WTC11 (cell line): ENCODE measurements around the gene GPR158. TPM values are rescaled to one million over a fixed set of nuclear protein-coding genes. Genes with fewer than 3 reads are reported as not detected.

Source experiments
- ATAC-seq: fragments of 200-7000 bp; cut with Tn5 transposase; 2 replicates; pipeline ENCODE4 v1.10.0; 2021; ENCODE audit warnings: mild to moderate bottlenecking, moderate library complexity
- CTCF ChIA-PET: fragments of 300-600 bp; sonication (Branson Sonifier 250); formaldehyde crosslinking; loops from one replicate; lab custom pipeline; 2021; ENCODE audit warnings: antibody characterized with exemption; lab: Charles Lee
- POLR2A ChIA-PET: fragments of 350-600 bp; sonication (Branson Sonifier 250); formaldehyde crosslinking; loops from one replicate; lab custom pipeline; 2021; ENCODE audit warnings: antibody characterized with exemption; lab: Charles Lee
- DNase-seq: peaks from one replicate; pipeline ENCODE4 v3.0.0; 2021; ENCODE audit warnings: low spot score
- H3K27ac Mint-ChIP-seq: 2 replicates; pipeline ENCODE4 v1.8.0; 2021; ENCODE audit warnings: mixed read lengths
- H3K27me3 Mint-ChIP-seq: 2 replicates; pipeline ENCODE4 v1.8.0; 2021; ENCODE audit warnings: low read depth, mild to moderate bottlenecking, moderate library complexity, mixed read lengths
- H3K36me3 Mint-ChIP-seq: 2 replicates; pipeline ENCODE4 v1.8.0; 2021; ENCODE audit warnings: mixed read lengths
- H3K4me1 Mint-ChIP-seq: 2 replicates; pipeline ENCODE4 v1.8.0; 2022; ENCODE audit warnings: mixed read lengths
- H3K4me3 Mint-ChIP-seq: 2 replicates; pipeline ENCODE4 v1.8.0; 2021; ENCODE audit warnings: mild to moderate bottlenecking, moderate library complexity, mixed read lengths
- H3K9me3 Mint-ChIP-seq: 2 replicates; pipeline ENCODE4 v1.8.0; 2021; ENCODE audit warnings: mixed read lengths
- CREB1 ChIP-seq: sonication (generic); formaldehyde crosslinking; IDR thresholded peaks from 2 replicates; pipeline ENCODE4 v1.8.0; 2023; ENCODE audit warnings: mild to moderate bottlenecking, missing genetic modification reagents
- ETV6 ChIP-seq: sonication (generic); formaldehyde crosslinking; IDR thresholded peaks from 2 replicates; pipeline ENCODE4 v1.8.1; 2022; ENCODE audit warnings: mild to moderate bottlenecking, missing genetic modification reagents
- GRHL2 ChIP-seq: fragments of 250-450 bp; sonication (Bioruptor Pico); IDR thresholded peaks from 2 replicates; pipeline ENCODE4 v1.8.0; 2022; ENCODE audit warnings: mild to moderate bottlenecking, moderate library complexity; ENCODE audit not compliant: insufficient replicate concordance, severe bottlenecking
- GTF2I ChIP-seq: fragments of 250-450 bp; sonication (Bioruptor Pico); conservative IDR thresholded peaks from 2 replicates; pipeline ENCODE4 v1.4.0; 2021; ENCODE audit warnings: mild to moderate bottlenecking
- JAZF1 ChIP-seq: fragments of 250-450 bp; sonication (Bioruptor Pico); IDR thresholded peaks from 2 replicates; pipeline ENCODE4 v1.9.0; 2021; ENCODE audit warnings: moderate library complexity, mild to moderate bottlenecking, inconsistent platforms
- JUN ChIP-seq: sonication (generic); formaldehyde crosslinking; IDR thresholded peaks from 2 replicates; pipeline ENCODE4 v1.8.0; 2023; ENCODE audit warnings: mild to moderate bottlenecking, missing genetic modification reagents
- NR3C1 ChIP-seq: sonication (generic); formaldehyde crosslinking; conservative IDR thresholded peaks from 2 replicates; pipeline ENCODE4 v1.8.1; 2023; ENCODE audit warnings: low read depth, mild to moderate bottlenecking, missing genetic modification reagents
- SMAD4 ChIP-seq: sonication (generic); formaldehyde crosslinking; IDR thresholded peaks from 2 replicates; pipeline ENCODE4 v1.8.0; 2022; ENCODE audit warnings: mild to moderate bottlenecking, missing genetic modification reagents
- ZBTB21 ChIP-seq: sonication (generic); formaldehyde crosslinking; IDR thresholded peaks from 2 replicates; pipeline ENCODE4 v1.8.1; 2023; ENCODE audit warnings: mild to moderate bottlenecking, missing genetic modification reagents, borderline replicate concordance
- ZNF317 ChIP-seq: sonication (generic); formaldehyde crosslinking; IDR thresholded peaks from 2 replicates; pipeline ENCODE4 v1.8.1; 2023; ENCODE audit warnings: low read depth, mild to moderate bottlenecking, moderate library complexity, missing genetic modification reagents, borderline replicate concordance
- ZNF396 ChIP-seq: fragments of 250-450 bp; sonication (Bioruptor Pico); IDR thresholded peaks from 2 replicates; pipeline ENCODE4 v1.8.0; 2021; ENCODE audit warnings: mild to moderate bottlenecking, moderate library complexity, borderline replicate concordance
- total RNA-seq: library from RNA; stranded (reverse); gene quantifications from 3 replicates; pipeline ENCODE4 v1.2.3, GENCODE V29; 2021
- TF ChIP-seq, protein P1 (sequence below): sonication (generic); formaldehyde crosslinking; IDR thresholded peaks from 2 replicates; pipeline ENCODE4 v1.8.0; 2022; ENCODE audit warnings: mild to moderate bottlenecking, missing genetic modification reagents
- TF ChIP-seq, protein P2 (sequence below): sonication (generic); formaldehyde crosslinking; IDR thresholded peaks from 2 replicates; pipeline ENCODE4 v1.8.1; 2023; ENCODE audit warnings: mild to moderate bottlenecking, missing genetic modification reagents
- TF ChIP-seq, protein P3 (sequence below): sonication (generic); formaldehyde crosslinking; IDR thresholded peaks from 2 replicates; pipeline ENCODE4 v1.8.0; 2022; ENCODE audit warnings: mild to moderate bottlenecking, missing genetic modification reagents
- TF ChIP-seq, protein P4 (sequence below): sonication (generic); formaldehyde crosslinking; IDR thresholded peaks from 2 replicates; pipeline ENCODE4 v1.8.1; 2023; ENCODE audit warnings: mild to moderate bottlenecking, missing genetic modification reagents
- TF ChIP-seq, protein P5 (sequence below): sonication (generic); formaldehyde crosslinking; IDR thresholded peaks from 2 replicates; pipeline ENCODE4 v1.8.1; 2022; ENCODE audit warnings: low read depth, missing genetic modification reagents, borderline replicate concordance
- TF ChIP-seq, protein P6 (sequence below): fragments of 250-450 bp; sonication (Bioruptor Pico); IDR thresholded peaks from 2 replicates; pipeline ENCODE4 v1.8.0; 2021; ENCODE audit warnings: mild to moderate bottlenecking

Gene GPR158
- total RNA-seq, 1 experiment from 2014 or later, result 0.63 TPM

DNA sequence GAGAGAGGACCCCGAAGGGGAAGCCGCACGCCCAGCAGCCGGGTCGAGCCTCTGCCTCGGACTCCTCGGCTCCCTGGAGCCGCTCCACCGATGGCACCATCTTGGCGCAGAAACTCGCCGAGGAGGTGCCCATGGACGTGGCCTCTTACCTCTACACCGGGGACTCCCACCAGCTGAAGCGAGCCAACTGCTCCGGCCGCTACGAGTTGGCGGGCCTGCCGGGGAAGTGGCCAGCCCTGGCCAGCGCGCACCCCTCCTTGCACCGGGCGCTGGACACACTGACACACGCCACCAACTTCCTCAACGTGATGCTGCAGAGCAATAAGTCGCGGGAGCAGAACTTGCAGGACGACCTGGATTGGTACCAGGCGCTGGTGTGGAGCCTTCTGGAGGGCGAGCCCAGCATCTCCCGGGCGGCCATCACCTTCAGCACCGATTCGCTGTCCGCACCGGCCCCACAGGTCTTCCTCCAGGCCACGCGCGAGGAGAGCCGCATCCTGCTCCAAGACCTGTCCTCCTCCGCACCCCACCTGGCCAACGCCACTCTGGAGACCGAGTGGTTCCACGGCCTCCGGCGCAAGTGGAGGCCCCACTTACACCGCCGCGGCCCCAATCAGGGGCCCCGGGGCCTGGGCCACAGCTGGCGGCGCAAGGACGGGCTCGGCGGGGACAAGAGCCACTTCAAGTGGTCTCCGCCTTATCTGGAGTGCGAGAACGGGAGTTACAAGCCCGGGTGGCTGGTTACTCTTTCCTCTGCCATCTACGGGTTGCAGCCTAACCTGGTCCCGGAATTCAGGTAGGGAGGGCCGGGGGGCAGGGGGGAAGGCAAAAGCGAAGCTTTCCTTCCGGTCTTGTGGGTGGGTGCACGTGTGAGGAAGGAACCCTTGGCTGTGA, 973 bp downstream of the GPR158 start (continued):
- TF ChIP-seq, protein P1, sequence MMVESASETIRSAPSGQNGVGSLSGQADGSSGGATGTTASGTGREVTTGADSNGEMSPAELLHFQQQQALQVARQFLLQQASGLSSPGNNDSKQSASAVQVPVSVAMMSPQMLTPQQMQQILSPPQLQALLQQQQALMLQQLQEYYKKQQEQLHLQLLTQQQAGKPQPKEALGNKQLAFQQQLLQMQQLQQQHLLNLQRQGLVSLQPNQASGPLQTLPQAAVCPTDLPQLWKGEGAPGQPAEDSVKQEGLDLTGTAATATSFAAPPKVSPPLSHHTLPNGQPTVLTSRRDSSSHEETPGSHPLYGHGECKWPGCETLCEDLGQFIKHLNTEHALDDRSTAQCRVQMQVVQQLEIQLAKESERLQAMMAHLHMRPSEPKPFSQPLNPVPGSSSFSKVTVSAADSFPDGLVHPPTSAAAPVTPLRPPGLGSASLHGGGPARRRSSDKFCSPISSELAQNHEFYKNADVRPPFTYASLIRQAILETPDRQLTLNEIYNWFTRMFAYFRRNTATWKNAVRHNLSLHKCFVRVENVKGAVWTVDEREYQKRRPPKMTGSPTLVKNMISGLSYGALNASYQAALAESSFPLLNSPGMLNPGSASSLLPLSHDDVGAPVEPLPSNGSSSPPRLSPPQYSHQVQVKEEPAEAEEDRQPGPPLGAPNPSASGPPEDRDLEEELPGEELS (CRISPR knock-in tag), result peak; percentile 52; the same call in 1 of the 2 replicates
- TF ChIP-seq, protein P2, sequence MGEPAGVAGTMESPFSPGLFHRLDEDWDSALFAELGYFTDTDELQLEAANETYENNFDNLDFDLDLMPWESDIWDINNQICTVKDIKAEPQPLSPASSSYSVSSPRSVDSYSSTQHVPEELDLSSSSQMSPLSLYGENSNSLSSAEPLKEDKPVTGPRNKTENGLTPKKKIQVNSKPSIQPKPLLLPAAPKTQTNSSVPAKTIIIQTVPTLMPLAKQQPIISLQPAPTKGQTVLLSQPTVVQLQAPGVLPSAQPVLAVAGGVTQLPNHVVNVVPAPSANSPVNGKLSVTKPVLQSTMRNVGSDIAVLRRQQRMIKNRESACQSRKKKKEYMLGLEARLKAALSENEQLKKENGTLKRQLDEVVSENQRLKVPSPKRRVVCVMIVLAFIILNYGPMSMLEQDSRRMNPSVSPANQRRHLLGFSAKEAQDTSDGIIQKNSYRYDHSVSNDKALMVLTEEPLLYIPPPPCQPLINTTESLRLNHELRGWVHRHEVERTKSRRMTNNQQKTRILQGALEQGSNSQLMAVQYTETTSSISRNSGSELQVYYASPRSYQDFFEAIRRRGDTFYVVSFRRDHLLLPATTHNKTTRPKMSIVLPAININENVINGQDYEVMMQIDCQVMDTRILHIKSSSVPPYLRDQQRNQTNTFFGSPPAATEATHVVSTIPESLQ (CRISPR knock-in tag), result no peak
- TF ChIP-seq, protein P3, sequence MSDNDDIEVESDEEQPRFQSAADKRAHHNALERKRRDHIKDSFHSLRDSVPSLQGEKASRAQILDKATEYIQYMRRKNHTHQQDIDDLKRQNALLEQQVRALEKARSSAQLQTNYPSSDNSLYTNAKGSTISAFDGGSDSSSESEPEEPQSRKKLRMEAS (CRISPR knock-in tag), result peak; percentile 14
- TF ChIP-seq, protein P4, sequence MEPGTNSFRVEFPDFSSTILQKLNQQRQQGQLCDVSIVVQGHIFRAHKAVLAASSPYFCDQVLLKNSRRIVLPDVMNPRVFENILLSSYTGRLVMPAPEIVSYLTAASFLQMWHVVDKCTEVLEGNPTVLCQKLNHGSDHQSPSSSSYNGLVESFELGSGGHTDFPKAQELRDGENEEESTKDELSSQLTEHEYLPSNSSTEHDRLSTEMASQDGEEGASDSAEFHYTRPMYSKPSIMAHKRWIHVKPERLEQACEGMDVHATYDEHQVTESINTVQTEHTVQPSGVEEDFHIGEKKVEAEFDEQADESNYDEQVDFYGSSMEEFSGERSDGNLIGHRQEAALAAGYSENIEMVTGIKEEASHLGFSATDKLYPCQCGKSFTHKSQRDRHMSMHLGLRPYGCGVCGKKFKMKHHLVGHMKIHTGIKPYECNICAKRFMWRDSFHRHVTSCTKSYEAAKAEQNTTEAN (CRISPR knock-in tag), result 0 out of 2 replicates have a peak, but pooled peaks have one; percentile 20
- TF ChIP-seq JUN (CRISPR knock-in tag), result peak; percentile 61; the same call in 1 of the 2 replicates

DNA sequence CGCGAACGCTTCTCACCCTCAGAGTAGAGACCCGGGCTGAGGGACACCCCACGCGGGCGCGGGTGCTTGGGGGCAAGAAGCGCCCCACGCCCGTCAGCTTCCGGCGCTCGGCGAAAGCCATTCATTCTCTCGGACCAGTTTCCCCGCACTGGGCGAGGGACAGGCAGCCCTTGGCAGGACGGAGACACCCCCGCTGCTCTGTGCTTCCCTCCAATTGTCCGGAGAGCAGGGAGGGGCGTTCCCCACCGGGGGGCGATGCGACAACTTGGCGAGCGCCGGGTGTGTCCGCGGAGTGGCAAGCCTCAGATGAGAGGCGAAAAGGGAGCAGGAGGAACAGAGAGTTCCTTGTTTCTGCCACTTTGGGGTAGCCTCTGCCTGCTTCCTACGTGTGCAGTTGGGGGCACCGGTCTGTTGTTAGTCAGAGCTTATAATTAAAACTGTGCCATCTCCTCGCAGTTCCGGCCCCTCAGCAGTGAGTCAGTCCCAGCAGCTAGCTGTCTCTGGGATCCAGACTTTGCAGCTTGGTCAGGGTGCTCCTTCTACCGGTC, 1.7 kb downstream of the GPR158 start:
- TF ChIP-seq ETV6 (no peak), GTF2I (no peak), JAZF1 (CRISPR knock-in tag) (no peak)
- TF ChIP-seq, protein P1 (CRISPR knock-in tag), result peak; percentile 41; the same call in 1 of the 2 replicates
- TF ChIP-seq, protein P4 (CRISPR knock-in tag), result no peak
- POLR2A ChIA-PET, result no interaction called here
- ATAC-seq, result peak; percentile 11
- Mint-ChIP-seq H3K27me3 (peaks cover 60% of the 10 kb centered on the region), H3K36me3 (no peaks in the 10 kb centered on the region), H3K4me1 (peaks cover 11% of the 10 kb centered on the region), H3K4me3 (peak overlapping the region; percentile 84), H3K9me3 (no peaks in the 10 kb centered on the region), H3K27ac (no peak overlapping the region)
- CTCF ChIA-PET, result interaction anchor here (2.6 to 3.1 kb wide), 2 partner anchors 50 to 63 kb away, joined by 12 to 17 read pairs; no protein-coding TSS in a partner anchor
- DNase-seq, result peak; percentile 59

DNA sequence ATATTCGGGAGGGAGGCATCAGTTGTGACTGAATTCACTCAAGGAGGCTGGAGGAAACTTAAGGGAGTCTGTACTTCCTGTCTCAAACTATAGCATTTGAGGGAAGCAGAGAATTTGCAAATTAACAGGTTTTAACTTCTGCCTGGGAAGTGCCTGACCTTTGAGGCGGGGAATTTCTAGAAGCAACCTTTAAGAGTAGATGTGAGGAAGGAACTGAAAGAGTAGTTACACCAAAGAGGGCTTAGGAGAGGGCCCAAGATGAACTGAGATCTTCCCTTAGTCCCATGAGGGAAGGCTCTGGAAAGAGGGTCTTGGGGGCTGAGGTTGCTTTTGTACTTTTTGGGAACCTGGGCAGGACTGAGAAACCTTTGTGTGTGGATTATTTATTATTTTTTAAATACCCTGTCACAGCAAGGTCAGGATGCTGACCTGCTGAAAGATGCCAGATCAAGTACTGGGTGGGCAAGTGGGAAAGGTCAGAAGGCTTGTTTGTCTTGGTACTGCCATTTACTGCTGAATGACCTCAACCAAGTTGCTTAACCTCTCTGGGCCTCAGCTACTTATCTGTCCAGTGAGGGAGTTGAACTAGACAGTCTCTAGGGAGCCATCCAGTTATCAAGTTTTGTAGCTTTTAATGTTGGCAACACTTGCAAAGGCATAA, 2.4 kb downstream of the GPR158 start:
- ChIA-PET POLR2A (no interaction called here), CTCF (interaction anchor here (2.6 to 3.1 kb wide), 2 partner anchors 50 to 64 kb away, joined by 12 to 17 read pairs; no protein-coding TSS in a partner anchor)
- H3K27ac Mint-ChIP-seq, result no peak overlapping the region
- peaks cover 11% of the 10 kb centered on the region for H3K4me1 Mint-ChIP-seq
- H3K36me3 Mint-ChIP-seq, result no peaks in the 10 kb centered on the region
- H3K27me3 Mint-ChIP-seq, result peaks cover 60% of the 10 kb centered on the region
- DNase-seq (no peak), ATAC-seq (no peak)
- H3K4me3 Mint-ChIP-seq, result peak overlapping the region; percentile 84
- no peaks in the 10 kb centered on the region for H3K9me3 Mint-ChIP-seq
- TF ChIP-seq, protein P5, sequence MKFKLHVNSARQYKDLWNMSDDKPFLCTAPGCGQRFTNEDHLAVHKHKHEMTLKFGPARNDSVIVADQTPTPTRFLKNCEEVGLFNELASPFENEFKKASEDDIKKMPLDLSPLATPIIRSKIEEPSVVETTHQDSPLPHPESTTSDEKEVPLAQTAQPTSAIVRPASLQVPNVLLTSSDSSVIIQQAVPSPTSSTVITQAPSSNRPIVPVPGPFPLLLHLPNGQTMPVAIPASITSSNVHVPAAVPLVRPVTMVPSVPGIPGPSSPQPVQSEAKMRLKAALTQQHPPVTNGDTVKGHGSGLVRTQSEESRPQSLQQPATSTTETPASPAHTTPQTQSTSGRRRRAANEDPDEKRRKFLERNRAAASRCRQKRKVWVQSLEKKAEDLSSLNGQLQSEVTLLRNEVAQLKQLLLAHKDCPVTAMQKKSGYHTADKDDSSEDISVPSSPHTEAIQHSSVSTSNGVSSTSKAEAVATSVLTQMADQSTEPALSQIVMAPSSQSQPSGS, result no peak
- TF ChIP-seq, protein P6, sequence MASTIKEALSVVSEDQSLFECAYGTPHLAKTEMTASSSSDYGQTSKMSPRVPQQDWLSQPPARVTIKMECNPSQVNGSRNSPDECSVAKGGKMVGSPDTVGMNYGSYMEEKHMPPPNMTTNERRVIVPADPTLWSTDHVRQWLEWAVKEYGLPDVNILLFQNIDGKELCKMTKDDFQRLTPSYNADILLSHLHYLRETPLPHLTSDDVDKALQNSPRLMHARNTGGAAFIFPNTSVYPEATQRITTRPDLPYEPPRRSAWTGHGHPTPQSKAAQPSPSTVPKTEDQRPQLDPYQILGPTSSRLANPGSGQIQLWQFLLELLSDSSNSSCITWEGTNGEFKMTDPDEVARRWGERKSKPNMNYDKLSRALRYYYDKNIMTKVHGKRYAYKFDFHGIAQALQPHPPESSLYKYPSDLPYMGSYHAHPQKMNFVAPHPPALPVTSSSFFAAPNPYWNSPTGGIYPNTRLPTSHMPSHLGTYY (CRISPR knock-in tag), result no peak
- no peak for TF ChIP-seq SMAD4 (CRISPR knock-in tag)
- no peak for TF ChIP-seq ZNF396
- TF ChIP-seq ZBTB21 (CRISPR knock-in tag), result no peak
- TF ChIP-seq NR3C1 (CRISPR knock-in tag), result no peak
- no peak for TF ChIP-seq GRHL2 (CRISPR knock-in tag)
- TF ChIP-seq ZNF317 (CRISPR knock-in tag), result no peak
- no peak for TF ChIP-seq CREB1
